SK-N-SH treated with all-trans-retinoic acid at 6 μM for 48 hours (cell line): ENCODE data around the gene LAMA3.

Experiments
- ATAC-seq: fragments of 200-7000 bp; cut with Tn5 transposase; 3 replicates; pipeline ENCODE4 v1.9.1; 2020; ENCODE audit warnings: mild to moderate bottlenecking, moderate library complexity
- ARNTL ChIP-seq: fragments of 450-650 bp; formaldehyde crosslinking; IDR thresholded peaks from 2 replicates; pipeline ENCODE4 v1.5.0; 2020; ENCODE audit warnings: low read depth, mild to moderate bottlenecking, moderate library complexity, borderline replicate concordance
- CSDC2 ChIP-seq: fragments of 250-450 bp; sonication (Bioruptor Pico); IDR thresholded peaks from 2 replicates; pipeline ENCODE4 v1.5.0; 2020; ENCODE audit warnings: mild to moderate bottlenecking, moderate library complexity
- ESRRG ChIP-seq: fragments of 250-450 bp; sonication (Bioruptor Pico); IDR thresholded peaks from 2 replicates; pipeline ENCODE4 v1.6.1; 2021; ENCODE audit warnings: mild to moderate bottlenecking
- ISL1 ChIP-seq: fragments of 250-450 bp; sonication (Bioruptor Pico); IDR thresholded peaks from 2 replicates; pipeline ENCODE4 v2.1.2; 2022; ENCODE audit warnings: mild to moderate bottlenecking, moderate library complexity
- OSR1 ChIP-seq: fragments of 250-450 bp; sonication (Bioruptor Pico); IDR thresholded peaks from 2 replicates; pipeline ENCODE4 v1.8.0; 2022; ENCODE audit warnings: moderate library complexity, mild to moderate bottlenecking, inconsistent platforms
- PPARA ChIP-seq: fragments of 250-450 bp; sonication (Bioruptor Pico); IDR thresholded peaks from 2 replicates; pipeline ENCODE4 v1.5.0; 2020; ENCODE audit warnings: mild to moderate bottlenecking, borderline replicate concordance
- RARB ChIP-seq: fragments of 250-450 bp; sonication (Bioruptor Pico); IDR thresholded peaks from 2 replicates; pipeline ENCODE4 v1.8.0; 2021; ENCODE audit warnings: mild to moderate bottlenecking, moderate library complexity
- ZC3H10 ChIP-seq: fragments of 250-450 bp; sonication (Bioruptor Pico); IDR thresholded peaks from 2 replicates; pipeline ENCODE4 v1.5.1; 2021; ENCODE audit warnings: mild to moderate bottlenecking, moderate library complexity
- ZFP30 ChIP-seq: fragments of 450-650 bp; formaldehyde crosslinking; IDR thresholded peaks from 2 replicates; pipeline ENCODE4 v1.5.0; 2022; ENCODE audit warnings: mild to moderate bottlenecking, moderate library complexity
- ZNF565 ChIP-seq: fragments of 450-650 bp; formaldehyde crosslinking; conservative IDR thresholded peaks from 2 replicates; pipeline ENCODE4 v1.5.0; 2020; ENCODE audit warnings: low read depth, mild to moderate bottlenecking, moderate library complexity
- ZNF70 ChIP-seq: fragments of 450-650 bp; formaldehyde crosslinking; IDR thresholded peaks from 2 replicates; pipeline ENCODE4 v1.5.0; 2020; ENCODE audit warnings: mild to moderate bottlenecking, moderate library complexity
- ZNF8 ChIP-seq: fragments of 450-650 bp; formaldehyde crosslinking; IDR thresholded peaks from 2 replicates; pipeline ENCODE4 v1.5.0; 2020; ENCODE audit warnings: mild to moderate bottlenecking, moderate library complexity
- TF ChIP-seq, protein P1 (sequence below): fragments of 250-450 bp; sonication (Bioruptor Pico); IDR thresholded peaks from 2 replicates; pipeline ENCODE4 v1.5.0; 2020; ENCODE audit warnings: mild to moderate bottlenecking, moderate library complexity
- TF ChIP-seq, protein P2 (sequence below): fragments of 250-450 bp; sonication (Bioruptor Pico); IDR thresholded peaks from 2 replicates; pipeline ENCODE4 v1.5.1; 2020; ENCODE audit warnings: low read depth, mild to moderate bottlenecking, moderate library complexity
- TF ChIP-seq, protein P3 (sequence below): fragments of 250-450 bp; sonication (Bioruptor Pico); IDR thresholded peaks from 2 replicates; pipeline ENCODE4 v1.5.1; 2021; ENCODE audit warnings: mild to moderate bottlenecking, moderate library complexity
- TF ChIP-seq, protein P4 (sequence below): fragments of 250-450 bp; sonication (Bioruptor Pico); IDR thresholded peaks from 2 replicates; pipeline ENCODE4 v1.8.0; 2021; ENCODE audit warnings: low read depth, mild to moderate bottlenecking, moderate library complexity, borderline replicate concordance
- TF ChIP-seq, protein P5 (sequence below): fragments of 250-450 bp; sonication (Bioruptor Pico); IDR thresholded peaks from 2 replicates; pipeline ENCODE4 v1.8.0; 2020; ENCODE audit warnings: mild to moderate bottlenecking, moderate library complexity, borderline replicate concordance

LAMA3 gene

DNA sequence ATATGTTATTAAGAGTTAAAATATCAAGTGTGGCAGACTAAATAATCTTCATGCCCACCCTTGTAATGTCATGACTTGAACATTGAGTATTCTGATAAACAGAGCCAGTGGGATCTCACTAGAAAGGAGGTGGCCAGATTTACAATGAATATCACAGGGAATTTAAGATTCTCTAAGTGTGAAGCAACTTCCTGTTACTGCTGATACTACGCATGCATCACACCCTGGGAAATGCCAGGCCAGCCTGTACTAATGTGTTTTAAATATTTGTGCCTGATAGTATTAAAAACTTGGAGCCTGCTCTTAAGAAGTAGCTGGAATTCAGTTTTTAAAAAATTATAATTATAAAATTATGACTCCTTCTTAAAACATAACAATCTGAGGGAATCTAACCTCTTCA lies 148.3 kb downstream of the LAMA3 start:
- peak; percentile 38; the same call in 1 of the 3 replicates for ATAC-seq
- TF ChIP-seq, protein P1, sequence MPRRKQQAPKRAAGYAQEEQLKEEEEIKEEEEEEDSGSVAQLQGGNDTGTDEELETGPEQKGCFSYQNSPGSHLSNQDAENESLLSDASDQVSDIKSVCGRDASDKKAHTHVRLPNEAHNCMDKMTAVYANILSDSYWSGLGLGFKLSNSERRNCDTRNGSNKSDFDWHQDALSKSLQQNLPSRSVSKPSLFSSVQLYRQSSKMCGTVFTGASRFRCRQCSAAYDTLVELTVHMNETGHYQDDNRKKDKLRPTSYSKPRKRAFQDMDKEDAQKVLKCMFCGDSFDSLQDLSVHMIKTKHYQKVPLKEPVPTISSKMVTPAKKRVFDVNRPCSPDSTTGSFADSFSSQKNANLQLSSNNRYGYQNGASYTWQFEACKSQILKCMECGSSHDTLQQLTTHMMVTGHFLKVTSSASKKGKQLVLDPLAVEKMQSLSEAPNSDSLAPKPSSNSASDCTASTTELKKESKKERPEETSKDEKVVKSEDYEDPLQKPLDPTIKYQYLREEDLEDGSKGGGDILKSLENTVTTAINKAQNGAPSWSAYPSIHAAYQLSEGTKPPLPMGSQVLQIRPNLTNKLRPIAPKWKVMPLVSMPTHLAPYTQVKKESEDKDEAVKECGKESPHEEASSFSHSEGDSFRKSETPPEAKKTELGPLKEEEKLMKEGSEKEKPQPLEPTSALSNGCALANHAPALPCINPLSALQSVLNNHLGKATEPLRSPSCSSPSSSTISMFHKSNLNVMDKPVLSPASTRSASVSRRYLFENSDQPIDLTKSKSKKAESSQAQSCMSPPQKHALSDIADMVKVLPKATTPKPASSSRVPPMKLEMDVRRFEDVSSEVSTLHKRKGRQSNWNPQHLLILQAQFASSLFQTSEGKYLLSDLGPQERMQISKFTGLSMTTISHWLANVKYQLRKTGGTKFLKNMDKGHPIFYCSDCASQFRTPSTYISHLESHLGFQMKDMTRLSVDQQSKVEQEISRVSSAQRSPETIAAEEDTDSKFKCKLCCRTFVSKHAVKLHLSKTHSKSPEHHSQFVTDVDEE: no peak
- TF ChIP-seq, protein P2, sequence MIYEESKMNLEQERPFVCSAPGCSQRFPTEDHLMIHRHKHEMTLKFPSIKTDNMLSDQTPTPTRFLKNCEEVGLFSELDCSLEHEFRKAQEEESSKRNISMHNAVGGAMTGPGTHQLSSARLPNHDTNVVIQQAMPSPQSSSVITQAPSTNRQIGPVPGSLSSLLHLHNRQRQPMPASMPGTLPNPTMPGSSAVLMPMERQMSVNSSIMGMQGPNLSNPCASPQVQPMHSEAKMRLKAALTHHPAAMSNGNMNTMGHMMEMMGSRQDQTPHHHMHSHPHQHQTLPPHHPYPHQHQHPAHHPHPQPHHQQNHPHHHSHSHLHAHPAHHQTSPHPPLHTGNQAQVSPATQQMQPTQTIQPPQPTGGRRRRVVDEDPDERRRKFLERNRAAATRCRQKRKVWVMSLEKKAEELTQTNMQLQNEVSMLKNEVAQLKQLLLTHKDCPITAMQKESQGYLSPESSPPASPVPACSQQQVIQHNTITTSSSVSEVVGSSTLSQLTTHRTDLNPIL (CRISPR knock-in tag): no peak
- TF ChIP-seq ZNF70: no peak

DNA sequence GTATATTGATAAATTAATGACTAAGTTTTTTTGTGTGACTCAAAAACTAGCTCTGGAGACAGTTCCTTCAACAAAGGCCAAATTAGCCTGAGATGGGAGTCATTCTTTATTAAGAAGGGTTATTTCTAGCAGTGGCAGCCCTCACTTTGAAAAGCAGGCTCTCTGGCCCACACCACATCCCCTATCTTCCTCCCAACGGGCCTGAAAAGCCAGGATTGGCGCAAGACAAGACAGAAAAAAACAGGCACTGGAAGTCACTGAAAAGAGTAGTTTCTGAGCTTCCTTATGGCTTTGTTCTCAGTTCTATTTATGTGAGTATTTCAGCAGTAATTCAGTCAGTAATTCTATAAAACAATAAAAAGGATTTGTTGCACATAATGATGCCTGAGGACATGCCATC lies 149.0 kb downstream of the LAMA3 start:
- TF ChIP-seq, protein P3, sequence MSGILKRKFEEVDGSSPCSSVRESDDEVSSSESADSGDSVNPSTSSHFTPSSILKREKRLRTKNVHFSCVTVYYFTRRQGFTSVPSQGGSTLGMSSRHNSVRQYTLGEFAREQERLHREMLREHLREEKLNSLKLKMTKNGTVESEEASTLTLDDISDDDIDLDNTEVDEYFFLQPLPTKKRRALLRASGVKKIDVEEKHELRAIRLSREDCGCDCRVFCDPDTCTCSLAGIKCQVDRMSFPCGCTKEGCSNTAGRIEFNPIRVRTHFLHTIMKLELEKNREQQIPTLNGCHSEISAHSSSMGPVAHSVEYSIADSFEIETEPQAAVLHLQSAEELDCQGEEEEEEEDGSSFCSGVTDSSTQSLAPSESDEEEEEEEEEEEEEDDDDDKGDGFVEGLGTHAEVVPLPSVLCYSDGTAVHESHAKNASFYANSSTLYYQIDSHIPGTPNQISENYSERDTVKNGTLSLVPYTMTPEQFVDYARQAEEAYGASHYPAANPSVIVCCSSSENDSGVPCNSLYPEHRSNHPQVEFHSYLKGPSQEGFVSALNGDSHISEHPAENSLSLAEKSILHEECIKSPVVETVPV (CRISPR knock-in tag): no peak
- no peak for TF ChIP-seq ZC3H10
- no peak for TF ChIP-seq ZNF565 (CRISPR knock-in tag)
- no peak for TF ChIP-seq ESRRG (CRISPR knock-in tag)
- TF ChIP-seq, protein P4, sequence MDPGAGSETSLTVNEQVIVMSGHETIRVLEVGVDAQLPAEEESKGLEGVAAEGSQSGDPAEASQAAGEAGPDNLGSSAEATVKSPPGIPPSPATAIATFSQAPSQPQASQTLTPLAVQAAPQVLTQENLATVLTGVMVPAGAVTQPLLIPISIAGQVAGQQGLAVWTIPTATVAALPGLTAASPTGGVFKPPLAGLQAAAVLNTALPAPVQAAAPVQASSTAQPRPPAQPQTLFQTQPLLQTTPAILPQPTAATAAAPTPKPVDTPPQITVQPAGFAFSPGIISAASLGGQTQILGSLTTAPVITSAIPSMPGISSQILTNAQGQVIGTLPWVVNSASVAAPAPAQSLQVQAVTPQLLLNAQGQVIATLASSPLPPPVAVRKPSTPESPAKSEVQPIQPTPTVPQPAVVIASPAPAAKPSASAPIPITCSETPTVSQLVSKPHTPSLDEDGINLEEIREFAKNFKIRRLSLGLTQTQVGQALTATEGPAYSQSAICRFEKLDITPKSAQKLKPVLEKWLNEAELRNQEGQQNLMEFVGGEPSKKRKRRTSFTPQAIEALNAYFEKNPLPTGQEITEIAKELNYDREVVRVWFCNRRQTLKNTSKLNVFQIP (CRISPR knock-in tag): no peak
- TF ChIP-seq, protein P1: no peak
- no peak; the same call in 2 of the 3 replicates for ATAC-seq

DNA sequence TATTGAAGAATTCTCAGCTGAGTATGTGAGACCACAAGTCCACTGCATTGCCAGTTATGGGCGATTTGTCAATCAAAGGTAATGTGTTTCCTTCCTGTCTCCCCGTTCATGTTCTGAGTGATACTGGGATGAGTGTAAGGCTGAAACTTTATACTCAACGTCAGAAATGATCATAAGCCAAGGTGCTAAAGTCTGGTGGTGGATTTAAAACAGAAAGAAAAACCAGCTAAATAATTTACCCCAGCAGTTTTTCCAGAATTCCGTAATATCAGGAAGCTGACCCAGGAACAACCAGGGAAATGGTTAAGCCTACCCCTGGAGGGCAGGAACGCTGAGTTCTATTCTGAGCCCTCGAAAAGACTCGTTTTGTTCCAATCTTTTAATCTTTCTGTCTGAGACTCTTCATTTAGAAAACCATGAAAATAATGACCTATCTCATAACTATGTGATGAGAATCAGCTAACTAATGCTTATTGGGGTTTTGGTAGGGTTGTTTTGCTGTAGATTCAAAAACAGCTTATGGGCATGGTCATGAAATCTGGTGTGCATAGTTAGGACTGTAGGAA lies 149.6 kb downstream of the LAMA3 start:
- ATAC-seq: peak; percentile 74
- TF ChIP-seq PPARA (CRISPR knock-in tag) (no peak), RARB (CRISPR knock-in tag) (no peak), CSDC2 (CRISPR knock-in tag) (no peak), ARNTL (CRISPR knock-in tag) (no peak), OSR1 (CRISPR knock-in tag) (no peak)
- TF ChIP-seq, protein P3 (CRISPR knock-in tag): no peak

DNA sequence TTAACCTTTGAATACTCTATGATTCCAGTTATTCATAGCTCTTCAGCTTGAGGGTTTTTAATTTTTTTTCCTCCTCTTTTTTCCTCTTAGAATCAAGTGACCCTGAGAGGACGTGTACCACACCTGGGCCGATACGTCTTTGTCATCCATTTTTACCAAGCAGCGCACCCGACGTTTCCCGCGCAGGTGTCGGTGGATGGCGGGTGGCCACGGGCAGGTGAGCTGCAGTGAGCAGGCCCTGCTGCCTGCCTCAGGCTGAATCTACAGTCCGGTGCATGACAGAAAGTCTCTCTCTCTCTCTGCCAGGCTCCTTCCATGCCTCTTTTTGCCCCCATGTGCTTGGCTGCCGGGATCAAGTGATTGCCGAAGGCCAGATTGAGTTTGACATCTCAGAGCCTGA lies 153.1 kb downstream of the LAMA3 start:
- no peak for ATAC-seq
- no peak for TF ChIP-seq ESRRG (CRISPR knock-in tag)
- TF ChIP-seq ZNF565 (CRISPR knock-in tag): no peak
- no peak for TF ChIP-seq RARB (CRISPR knock-in tag)
- TF ChIP-seq ZNF8 (CRISPR knock-in tag): no peak
- TF ChIP-seq ZFP30 (CRISPR knock-in tag): no peak
- no peak for TF ChIP-seq ISL1 (CRISPR knock-in tag)
- no peak for TF ChIP-seq ARNTL (CRISPR knock-in tag)
- TF ChIP-seq, protein P5, sequence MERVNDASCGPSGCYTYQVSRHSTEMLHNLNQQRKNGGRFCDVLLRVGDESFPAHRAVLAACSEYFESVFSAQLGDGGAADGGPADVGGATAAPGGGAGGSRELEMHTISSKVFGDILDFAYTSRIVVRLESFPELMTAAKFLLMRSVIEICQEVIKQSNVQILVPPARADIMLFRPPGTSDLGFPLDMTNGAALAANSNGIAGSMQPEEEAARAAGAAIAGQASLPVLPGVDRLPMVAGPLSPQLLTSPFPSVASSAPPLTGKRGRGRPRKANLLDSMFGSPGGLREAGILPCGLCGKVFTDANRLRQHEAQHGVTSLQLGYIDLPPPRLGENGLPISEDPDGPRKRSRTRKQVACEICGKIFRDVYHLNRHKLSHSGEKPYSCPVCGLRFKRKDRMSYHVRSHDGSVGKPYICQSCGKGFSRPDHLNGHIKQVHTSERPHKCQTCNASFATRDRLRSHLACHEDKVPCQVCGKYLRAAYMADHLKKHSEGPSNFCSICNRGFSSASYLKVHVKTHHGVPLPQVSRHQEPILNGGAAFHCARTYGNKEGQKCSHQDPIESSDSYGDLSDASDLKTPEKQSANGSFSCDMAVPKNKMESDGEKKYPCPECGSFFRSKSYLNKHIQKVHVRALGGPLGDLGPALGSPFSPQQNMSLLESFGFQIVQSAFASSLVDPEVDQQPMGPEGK (CRISPR knock-in tag): no peak
- TF ChIP-seq, protein P1: no peak
